Body of pancreas (tissue), 4 donors: ENCODE measurements around the gene MAZ. TPM values are rescaled to one million over a fixed set of nuclear protein-coding genes. Genes with fewer than 3 reads are reported as not detected.
A peak's percentile ranks its signal among the peaks of the same experiment; 100 is the strongest.
"Not testable (repeated sequence)": the region's sequence is repeated elsewhere in the genome, so short reads cannot be mapped to it uniquely, and the experiment has no call there.

Experiments used
- ATAC-seq: fragments of 150-250 bp; one replicate; pipeline ENCODE4 v1.9.1; 2016
- DNase-seq, 4 donors: peaks; one replicate each; pipeline ENCODE4 v3.0.0-alpha.2; 2019
- H3K27ac ChIP-seq, 4 donors: fragments of 200-600 bp; sonication (generic); 1 replicate in 3 of 4; 2 replicates in 1 of 4; pipeline versions ENCODE4 v1.5.1 to v1.6.1; 2016 to 2019; ENCODE audit warnings: mild to moderate bottlenecking in 1 of 4, mixed read lengths in 1 of 4, moderate library complexity in 1 of 4
- H3K27me3 ChIP-seq, 2 donors: fragments of 200-600 bp; sonication (generic); one replicate each; pipeline ENCODE4 v1.6.0; 2016; ENCODE audit warnings: mild to moderate bottlenecking in 1 of 2
- H3K36me3 ChIP-seq, 2 donors: fragments of 200-600 bp; sonication (generic); replicated peaks in 1 of 2; 2 replicates each; pipeline ENCODE4 v1.5.1; 2016; ENCODE audit warnings: low read depth in 2 of 2; ENCODE audit not compliant: insufficient read depth in 1 of 2
- H3K4me1 ChIP-seq: fragments of 200-600 bp; sonication (generic); one replicate; pipeline ENCODE4 v1.6.0; 2016
- H3K4me3 ChIP-seq, 2 donors: fragments of 200-600 bp; sonication (generic); 1 replicate in 1 of 2; 2 replicates in 1 of 2; pipeline ENCODE4 v1.5.1; 2016 to 2019
- H3K9me3 ChIP-seq, 3 donors: fragments of 200-600 bp; sonication (generic); 1 replicate in 2 of 3; 2 replicates in 1 of 3; pipeline ENCODE4 v1.5.1; 2016
- POLR2A ChIP-seq, 3 donors: fragments of 450-650 bp; IDR thresholded peaks; one replicate each; pipeline ENCODE4 v1.6.1; 2016; ENCODE audit warnings: antibody characterized with exemption in 3 of 3, mild to moderate bottlenecking in 2 of 3
- WGBS, 2 donors: methylation state at CpG; one replicate each; pipeline ENCODE4 v1.1.5; 2017; 5-methylcytosine and 5-hydroxymethylcytosine counted together
- intact Hi-C: fragments of 100-400 bp; cut with DNase I; formaldehyde crosslinking; loops from one replicate; pipeline ENCODE4 v1.15.1; 2023
- total RNA-seq, 2 donors: library from RNA; depleted of rRNA; stranded (reverse); fragments of >200 nt; gene quantifications; one replicate each; pipeline ENCODE4 v1.1.0, GENCODE V29; 2016
- TF ChIP-seq, protein P1 (sequence below), 7 experiments: fragments of 450-650 bp in 4 of 7; fragments of 200-600 bp in 3 of 7; sonication (generic) in 3 of 7; IDR thresholded peaks; one replicate each; pipeline ENCODE4 v1.5.1; 2016 to 2019; ENCODE audit warnings: antibody characterized with exemption in 7 of 7

Gene MAZ
- total RNA-seq, 2 donors from 2014 or later: 57.9 to 125 TPM

DNA sequence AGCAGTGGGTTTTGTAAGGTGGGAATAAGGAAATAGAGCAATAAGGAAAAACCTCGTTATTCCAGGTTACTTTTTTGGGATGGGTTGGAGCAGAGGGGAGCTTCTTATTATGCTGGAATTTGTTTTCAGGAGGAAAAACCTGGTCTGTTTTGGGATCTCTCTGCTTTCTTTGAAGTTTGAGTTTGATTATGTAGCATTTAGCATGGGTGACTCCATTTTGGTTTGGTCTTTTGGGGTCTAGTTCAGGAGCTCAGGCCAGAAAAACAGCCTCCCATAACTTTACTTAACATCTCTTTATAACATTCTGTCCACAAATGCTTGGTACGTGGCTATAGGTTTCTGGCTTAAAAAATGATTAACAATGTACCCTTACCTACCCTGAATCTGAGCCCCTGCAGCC, 36.8 kb upstream of the MAZ start:
- WGBS, 2 donors: 86 to 96% methylated on average over 2 of the region's 2 CpGs
- Histone ChIP-seq H3K27ac (no peak overlapping the region), H3K4me3 (no peak overlapping the region), H3K36me3 (no peaks in the 10 kb centered on the region), H3K27me3 (no peaks in the 10 kb centered on the region), H3K4me1 (peaks cover 18% of the 10 kb centered on the region), H3K9me3 (no peaks in the 10 kb centered on the region)
- ATAC-seq (no peak), DNase-seq (no peak)
- no peak for TF ChIP-seq POLR2A (IDR thresholded peaks at IDR 0.05)
- TF ChIP-seq, protein P1, sequence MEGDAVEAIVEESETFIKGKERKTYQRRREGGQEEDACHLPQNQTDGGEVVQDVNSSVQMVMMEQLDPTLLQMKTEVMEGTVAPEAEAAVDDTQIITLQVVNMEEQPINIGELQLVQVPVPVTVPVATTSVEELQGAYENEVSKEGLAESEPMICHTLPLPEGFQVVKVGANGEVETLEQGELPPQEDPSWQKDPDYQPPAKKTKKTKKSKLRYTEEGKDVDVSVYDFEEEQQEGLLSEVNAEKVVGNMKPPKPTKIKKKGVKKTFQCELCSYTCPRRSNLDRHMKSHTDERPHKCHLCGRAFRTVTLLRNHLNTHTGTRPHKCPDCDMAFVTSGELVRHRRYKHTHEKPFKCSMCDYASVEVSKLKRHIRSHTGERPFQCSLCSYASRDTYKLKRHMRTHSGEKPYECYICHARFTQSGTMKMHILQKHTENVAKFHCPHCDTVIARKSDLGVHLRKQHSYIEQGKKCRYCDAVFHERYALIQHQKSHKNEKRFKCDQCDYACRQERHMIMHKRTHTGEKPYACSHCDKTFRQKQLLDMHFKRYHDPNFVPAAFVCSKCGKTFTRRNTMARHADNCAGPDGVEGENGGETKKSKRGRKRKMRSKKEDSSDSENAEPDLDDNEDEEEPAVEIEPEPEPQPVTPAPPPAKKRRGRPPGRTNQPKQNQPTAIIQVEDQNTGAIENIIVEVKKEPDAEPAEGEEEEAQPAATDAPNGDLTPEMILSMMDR (IDR thresholded peaks at IDR 0.05): no peak
- intact Hi-C loops: no loop called here

- H3K9me3 ChIP-seq: no peaks in the 10 kb centered on the region
- WGBS, 2 donors: 81 to 83% methylated on average over 7 of the region's 7 CpGs
- ATAC-seq: no peak
- H3K36me3 ChIP-seq: no peaks in the 10 kb centered on the region
- no peak for TF ChIP-seq POLR2A (IDR thresholded peaks at IDR 0.05)
- TF ChIP-seq, protein P1 (IDR thresholded peaks at IDR 0.05): no peak
- no peak overlapping the region for H3K4me3 ChIP-seq
- H3K27ac ChIP-seq: no peak overlapping the region
- intact Hi-C loops: no loop called here
- peaks cover 10% of the 10 kb centered on the region for H3K4me1 ChIP-seq
- DNase-seq: no peak
- no peaks in the 10 kb centered on the region for H3K27me3 ChIP-seq
These were observed 35.9 kb upstream of the MAZ start for GRCh38 chr16:29770250-29770929.

DNA sequence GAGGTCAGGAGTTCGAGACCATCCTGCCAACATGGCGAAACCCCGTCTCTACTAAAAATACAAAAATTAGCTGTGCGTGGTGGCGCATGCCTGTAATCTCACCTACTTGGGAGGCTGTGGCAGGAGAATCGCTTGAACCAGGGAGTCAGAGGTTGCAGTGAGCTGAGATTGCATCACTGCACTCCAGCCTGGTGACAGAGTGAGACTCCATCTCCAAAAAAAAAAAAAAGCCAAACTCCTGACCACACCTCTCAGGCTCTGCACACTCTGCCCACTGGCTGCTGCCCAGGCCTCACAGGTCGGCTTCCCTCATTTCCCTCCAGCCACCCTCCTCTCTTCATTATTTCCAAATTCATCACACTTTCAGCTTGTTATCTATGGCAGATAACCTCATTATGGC, 34.0 kb upstream of the MAZ start:
- H3K4me1 ChIP-seq, ATAC-seq, H3K27me3 ChIP-seq, H3K4me3 ChIP-seq, intact Hi-C loops, H3K27ac ChIP-seq, H3K36me3 ChIP-seq, H3K9me3 ChIP-seq: not testable (repeated sequence)
- WGBS, 2 donors: 80 to 82% methylated on average over 4 to 7 of the region's 7 CpGs
- DNase-seq: peak in 1 of 4 donors; percentile 10

- intact Hi-C loops: no loop called here
- ATAC-seq (no peak), DNase-seq (no peak)
- H3K27me3 ChIP-seq: no peaks in the 10 kb centered on the region
- peaks cover 27% of the 10 kb centered on the region for H3K4me1 ChIP-seq
- TF ChIP-seq POLR2A (IDR thresholded peaks at IDR 0.05): no peak
- TF ChIP-seq, protein P1 (IDR thresholded peaks at IDR 0.05): no peak
- no peak overlapping the region for H3K4me3 ChIP-seq
- H3K36me3 ChIP-seq: no peaks in the 10 kb centered on the region
- H3K9me3 ChIP-seq: no peaks in the 10 kb centered on the region
- WGBS, 2 donors: 80 to 84% methylated on average over 5 of the region's 5 CpGs
- H3K27ac ChIP-seq: no peak overlapping the region
These were observed 31.6 kb upstream of the MAZ start for GRCh38 chr16:29774730-29775129.

GRCh38 chr16:29775742-29776408, 30.5 kb upstream of the MAZ start:
- Histone ChIP-seq H3K36me3 (no peaks in the 10 kb centered on the region), H3K27ac (no peak overlapping the region), H3K4me3 (no peak overlapping the region), H3K9me3 (no peaks in the 10 kb centered on the region), H3K27me3 (no peaks in the 10 kb centered on the region), H3K4me1 (peaks cover 27% of the 10 kb centered on the region)
- WGBS, 2 donors: 60 to 76% methylated on average over 4 of the region's 4 CpGs
- DNase-seq: no peak
- TF ChIP-seq, protein P1 (IDR thresholded peaks at IDR 0.05): no peak
- TF ChIP-seq POLR2A (IDR thresholded peaks at IDR 0.05): no peak
- intact Hi-C loops: no loop called here
- no peak for ATAC-seq
